Lung microvascular endothelial cell (primary cell): Measurements from ENCODE around the gene PAPPA. TPM values are rescaled to one million over a fixed set of nuclear protein-coding genes. Genes with fewer than 3 reads are reported as not detected.
A peak's percentile ranks its signal among the peaks of the same experiment; 100 is the strongest.

Experiments
- DNase-seq, 2 donors: peaks; one replicate each; pipeline versions ENCODE4 v3.0.0 to v3.0.0-alpha.2; 2010; ENCODE audit warnings: low read depth in 2 of 2
- total RNA-seq: library from RNA; depleted of rRNA; stranded (reverse); fragments of >200 nt; gene quantifications from 2 replicates; pipeline ENCODE4 v1.2.1, GENCODE V29; 2014

PAPPA gene
- total RNA-seq, 1 donor from 2014 or later, result 0.20 TPM

DNA sequence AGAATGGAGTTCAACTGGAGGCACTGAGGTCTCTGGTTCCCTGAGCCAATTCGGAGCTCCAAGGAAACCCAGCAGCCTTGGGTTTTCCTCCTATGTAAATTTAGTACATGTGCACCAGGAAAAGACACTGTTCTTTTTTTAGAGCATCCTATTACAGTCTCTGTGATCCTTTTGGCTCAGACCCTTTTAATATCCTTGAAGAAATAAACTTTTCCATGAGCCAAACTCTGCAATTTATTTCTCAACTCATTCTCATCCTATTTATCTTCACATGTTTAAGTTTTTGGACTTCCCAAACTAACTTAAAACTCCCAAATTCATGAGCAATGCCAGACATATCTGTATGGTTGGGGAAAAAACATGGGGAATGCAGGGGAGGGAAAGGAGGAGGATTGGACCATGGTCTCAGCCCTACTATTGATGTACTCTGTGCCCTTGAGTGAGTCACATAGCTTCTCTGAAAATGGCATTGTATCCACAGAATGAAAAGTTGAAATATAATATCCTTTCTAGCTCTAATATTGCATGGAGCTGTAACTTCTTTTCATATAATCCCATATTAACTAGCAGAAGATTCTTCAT is 76.6 kb downstream of the PAPPA start:
- no peak for DNase-seq

- peak in 1 of 2 donors; percentile 19 for DNase-seq
Measured at GRCh38 chr9:116232424-116233159, 79.0 kb downstream of the PAPPA start.

- no peak for DNase-seq
Measured at GRCh38 chr9:116233160-116233530, 79.6 kb downstream of the PAPPA start.

DNA sequence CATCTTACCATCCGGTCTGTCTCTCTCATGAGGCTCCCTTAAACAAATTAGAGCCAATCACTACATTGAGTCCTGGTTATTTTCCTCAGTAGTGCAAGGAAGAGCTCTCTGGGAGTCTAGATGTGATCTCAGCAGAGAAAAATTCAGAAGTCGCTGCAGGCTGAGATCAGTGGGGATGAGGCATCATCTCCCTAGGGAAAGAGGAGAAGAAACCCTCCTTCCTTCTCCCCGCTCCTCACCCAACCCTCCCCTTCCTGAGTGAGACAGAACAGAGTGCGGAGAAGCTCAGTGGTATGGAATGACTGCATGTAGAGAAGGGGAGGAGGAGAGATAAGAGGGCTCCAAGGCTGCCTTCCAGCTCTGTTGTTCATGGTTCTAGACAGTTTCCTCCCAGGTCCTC is 80.5 kb downstream of the PAPPA start:
- DNase-seq, result peak in 1 of 2 donors; percentile 51

- DNase-seq, result no peak
Measured at GRCh38 chr9:116236979-116237378, 83.4 kb downstream of the PAPPA start.

DNA sequence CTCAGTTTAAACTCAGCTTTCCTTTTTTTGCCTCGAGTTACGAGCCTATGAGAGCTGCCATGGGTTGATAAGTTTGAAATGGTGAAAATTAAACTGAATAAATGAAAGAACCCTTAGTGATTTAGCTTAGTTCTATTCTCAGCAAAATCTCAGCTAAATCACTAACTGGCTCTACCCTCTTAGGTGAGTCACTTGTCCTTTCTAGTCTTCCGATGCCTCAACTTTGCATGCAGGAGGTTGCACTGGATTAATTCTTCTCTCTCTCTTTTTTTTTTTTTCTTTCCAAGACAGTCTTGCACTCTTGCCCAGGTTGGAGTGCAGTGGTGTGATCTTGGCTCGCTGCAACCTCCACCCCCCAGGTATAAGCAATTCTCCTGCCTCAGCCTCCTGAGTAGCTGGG is 83.9 kb downstream of the PAPPA start:
- DNase-seq, result no peak

DNA sequence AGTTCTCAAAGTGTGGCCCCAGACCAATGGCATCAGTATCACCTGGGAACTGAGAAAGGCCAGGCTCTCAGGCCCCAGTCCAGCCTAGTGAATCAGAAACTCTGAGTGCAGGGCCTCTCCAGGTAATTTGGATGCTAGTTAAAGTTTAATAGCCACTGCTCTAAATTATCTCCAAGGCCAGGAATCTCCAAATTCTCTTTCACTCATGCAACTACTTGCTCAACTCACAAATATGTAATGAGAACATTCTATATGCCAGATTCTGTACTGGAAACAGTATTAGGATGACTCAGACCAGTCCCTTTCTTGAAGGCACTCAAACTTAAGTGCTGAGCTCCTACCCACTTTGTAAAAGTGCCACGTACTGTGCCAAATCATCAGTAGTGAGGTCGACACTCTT is 84.6 kb downstream of the PAPPA start:
- peak in 1 of 2 donors; percentile 5 for DNase-seq

GRCh38 chr9:116238776-116239340 is 85.3 kb downstream of the PAPPA start:
- DNase-seq, result no peak

- no peak for DNase-seq
Measured at GRCh38 chr9:116243708-116244107, 90.1 kb downstream of the PAPPA start.

- DNase-seq, result no peak
Measured at GRCh38 chr9:116247284-116247683, 93.7 kb downstream of the PAPPA start.

DNA sequence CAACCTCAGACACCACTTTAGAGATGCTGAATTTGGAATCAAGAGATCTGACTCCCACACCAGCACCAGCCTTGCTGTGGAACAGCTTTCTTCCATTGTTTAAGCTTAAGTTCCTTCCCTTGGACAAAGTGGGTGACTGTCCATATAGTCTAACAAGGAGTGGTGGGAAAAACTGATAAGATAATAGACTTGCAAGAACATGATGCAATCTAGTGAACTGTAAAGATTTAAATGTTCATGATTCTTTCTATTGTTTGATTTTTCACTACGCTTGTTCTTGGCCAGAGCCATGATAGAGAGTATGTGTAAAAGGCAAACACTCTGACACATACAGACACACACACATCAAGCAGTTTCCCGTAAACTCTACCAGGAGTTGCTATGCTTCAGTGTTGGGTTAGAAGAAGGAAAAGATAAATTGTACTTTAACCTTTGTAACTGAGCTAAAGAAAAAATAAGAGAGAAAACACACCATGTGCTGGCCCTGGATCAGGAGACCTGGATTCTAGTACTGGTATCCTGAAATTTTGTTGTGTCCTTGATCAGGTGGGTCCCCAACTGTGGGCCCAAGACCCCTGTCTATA is 94.3 kb downstream of the PAPPA start:
- no peak for DNase-seq

- DNase-seq, result peak in 1 of 2 donors; percentile 29
Measured at GRCh38 chr9:116250891-116251290, 97.3 kb downstream of the PAPPA start.

DNA sequence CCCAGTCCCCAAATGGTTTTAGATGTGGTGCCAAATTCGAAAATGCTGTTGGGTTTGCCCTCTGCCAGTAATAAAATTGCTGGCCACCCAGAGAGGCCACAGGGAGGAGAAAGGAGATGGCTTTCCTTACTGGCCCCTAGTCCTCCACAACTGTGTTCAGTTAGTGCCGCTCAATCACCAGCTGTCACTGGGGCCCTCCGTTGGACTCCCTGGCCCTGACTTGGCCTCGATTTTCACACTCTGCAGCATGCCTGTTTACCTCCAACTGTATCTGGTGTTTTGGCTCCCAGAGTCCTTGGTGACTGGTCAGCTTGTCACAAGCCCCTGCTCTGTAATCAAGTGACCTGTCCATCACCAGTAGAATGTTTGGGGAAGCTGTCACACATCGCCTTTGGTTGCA is 97.8 kb downstream of the PAPPA start:
- no peak for DNase-seq

- peak in 1 of 2 donors; percentile 24 for DNase-seq
Measured at GRCh38 chr9:116260531-116260930, 106.9 kb downstream of the PAPPA start.

GRCh38 chr9:116262448-116262847 is 108.9 kb downstream of the PAPPA start:
- DNase-seq, result no peak

- DNase-seq, result no peak
Measured at GRCh38 chr9:116264361-116264760, 110.8 kb downstream of the PAPPA start.

DNA sequence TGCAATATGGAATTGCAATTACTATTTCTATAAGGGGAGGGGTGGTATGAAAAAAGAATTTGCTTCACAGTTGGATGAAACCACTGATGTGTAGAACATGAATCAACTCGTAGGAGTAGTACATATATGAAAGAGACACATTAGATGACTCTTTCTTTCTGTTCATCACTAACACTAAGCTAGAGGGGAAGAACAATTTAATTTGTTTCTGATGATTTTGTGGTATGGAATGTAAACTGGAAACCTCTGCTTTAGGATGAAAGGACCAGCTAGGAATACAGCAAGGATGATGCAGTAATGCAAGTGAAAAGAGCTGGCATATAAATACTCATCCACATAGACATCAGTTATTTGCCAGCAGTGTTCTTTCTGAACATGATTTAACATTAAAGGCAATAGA is 113.4 kb downstream of the PAPPA start:
- no peak for DNase-seq

DNA sequence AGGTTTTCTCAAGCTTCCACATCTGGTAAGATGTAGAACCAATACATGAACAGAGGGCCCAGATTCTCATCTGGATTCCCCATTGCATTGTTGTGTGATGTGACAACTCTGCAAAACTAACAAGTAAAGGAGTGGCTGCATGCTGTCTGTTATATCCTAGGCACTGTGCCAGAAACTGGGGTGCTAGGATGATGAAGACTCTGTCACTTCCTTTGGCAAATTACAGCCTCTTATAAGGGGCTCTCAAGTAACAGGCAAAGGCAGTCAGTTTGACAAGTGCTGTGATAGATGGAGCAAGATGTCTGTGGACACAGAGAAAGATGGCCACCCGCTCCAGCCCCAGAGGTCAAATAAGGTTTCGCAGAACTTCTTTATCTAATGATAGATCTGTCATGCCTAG is 115.7 kb downstream of the PAPPA start:
- DNase-seq, result peak in 1 of 2 donors; percentile 71

DNA sequence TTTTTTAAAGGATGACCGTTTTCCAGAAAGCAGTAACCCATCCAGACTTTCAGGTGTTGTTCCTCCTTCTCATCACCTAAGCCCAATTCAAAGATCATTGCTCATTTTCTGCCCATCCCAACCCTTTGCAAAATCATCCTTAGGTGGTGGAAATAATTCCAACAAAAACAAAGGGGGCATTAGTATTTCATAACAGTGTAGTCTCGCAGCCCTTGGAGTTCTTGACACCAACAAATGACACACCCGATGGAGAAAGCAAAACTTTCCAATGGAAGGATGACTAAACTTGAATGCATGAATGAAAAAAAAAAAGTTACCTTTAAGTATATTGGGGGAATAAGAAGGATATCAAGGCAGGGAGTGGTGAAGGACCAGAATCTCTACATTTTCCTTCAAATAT is 117.0 kb downstream of the PAPPA start:
- no peak for DNase-seq

GRCh38 chr9:116271340-116271739 is 117.7 kb downstream of the PAPPA start:
- no peak for DNase-seq

GRCh38 chr9:116271991-116272390 is 118.4 kb downstream of the PAPPA start:
- no peak for DNase-seq

- DNase-seq, result no peak
Measured at GRCh38 chr9:116274293-116274692, 120.7 kb downstream of the PAPPA start.
